NCI-H510A (cell line): ENCODE results near the gene ZFAND3.

Experiments used
- DNase-seq: peaks from one replicate; lab custom pipeline; 2025; lab: John Stamatoyannopoulos, UW

ZFAND3 gene

DNA sequence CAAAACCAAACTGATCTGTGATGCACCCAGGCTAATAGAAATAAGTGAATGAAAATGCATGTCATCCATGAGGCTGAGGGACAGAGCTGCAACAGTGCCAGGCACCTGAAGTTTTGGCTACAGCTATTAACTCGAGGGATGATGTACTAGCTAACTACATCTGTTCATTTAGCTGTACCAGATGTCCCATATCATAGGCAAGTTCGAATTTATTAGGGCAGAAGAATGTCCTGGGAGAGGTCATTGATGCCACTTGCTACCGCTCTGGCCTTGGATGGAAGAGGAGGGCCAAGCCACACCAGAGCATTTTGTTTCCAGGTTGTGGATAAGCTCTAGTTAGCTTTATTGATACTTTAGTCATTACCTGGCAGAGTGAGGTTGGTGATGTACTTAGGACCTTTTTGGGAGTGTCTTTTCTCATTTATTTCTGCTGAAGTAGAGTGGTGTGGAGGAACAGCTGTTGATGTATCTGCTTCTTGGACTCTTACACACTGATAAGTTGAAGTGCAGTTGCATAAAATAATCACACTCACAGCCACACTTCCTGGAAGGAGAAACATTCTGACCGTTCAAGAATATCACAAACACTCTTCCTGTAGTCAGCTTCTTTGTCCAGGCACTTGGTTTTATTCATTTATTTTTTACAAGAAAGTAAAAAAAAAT is 8.2 kb downstream of the ZFAND3 start:
- no peak for DNase-seq

DNA sequence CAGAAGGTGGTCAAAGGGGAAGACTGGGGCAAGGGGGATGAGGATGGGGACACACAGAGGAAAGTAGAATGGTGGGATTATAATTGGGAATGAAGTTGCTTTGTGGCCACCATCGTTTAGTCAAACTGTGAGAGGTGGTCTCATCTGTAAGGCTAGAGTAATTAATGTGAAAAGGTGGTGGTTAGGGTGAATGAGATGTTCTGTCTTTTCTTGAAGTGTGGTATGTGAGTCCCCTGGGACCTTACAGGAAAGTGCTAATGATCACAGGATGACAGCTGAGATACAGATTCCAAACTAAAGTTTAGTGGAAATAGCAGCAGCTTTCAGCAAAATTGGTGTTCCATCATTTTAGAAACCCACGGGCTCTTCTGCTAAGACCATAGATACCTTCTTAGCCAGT is 10.7 kb downstream of the ZFAND3 start:
- no peak for DNase-seq

GRCh38 chr6:37831457-37831856 is 11.9 kb downstream of the ZFAND3 start:
- no peak for DNase-seq

DNA sequence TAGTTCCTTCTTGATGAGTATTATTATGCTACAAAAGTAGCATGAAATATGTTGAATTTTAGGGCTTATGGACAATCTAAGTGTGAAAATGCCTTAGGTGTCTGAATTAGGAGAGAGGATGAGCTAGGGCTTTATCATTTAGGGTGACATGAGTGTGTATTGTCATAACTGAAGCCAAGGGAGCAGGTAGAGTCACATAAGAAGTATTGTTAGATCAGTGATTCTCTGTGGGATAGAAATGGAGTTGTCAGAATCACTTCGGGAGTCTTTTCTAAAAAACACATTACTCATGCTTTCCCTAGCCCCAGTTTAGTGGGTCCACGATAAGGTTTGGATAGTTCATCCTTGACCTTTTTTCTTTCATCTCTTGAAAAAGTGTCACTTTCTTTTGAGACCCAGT is 16.4 kb downstream of the ZFAND3 start:
- DNase-seq: no peak

GRCh38 chr6:37838219-37838921 is 18.8 kb downstream of the ZFAND3 start:
- DNase-seq: no peak

- DNase-seq: no peak
These were observed 20.8 kb downstream of the ZFAND3 start for GRCh38 chr6:37840143-37840939.

DNA sequence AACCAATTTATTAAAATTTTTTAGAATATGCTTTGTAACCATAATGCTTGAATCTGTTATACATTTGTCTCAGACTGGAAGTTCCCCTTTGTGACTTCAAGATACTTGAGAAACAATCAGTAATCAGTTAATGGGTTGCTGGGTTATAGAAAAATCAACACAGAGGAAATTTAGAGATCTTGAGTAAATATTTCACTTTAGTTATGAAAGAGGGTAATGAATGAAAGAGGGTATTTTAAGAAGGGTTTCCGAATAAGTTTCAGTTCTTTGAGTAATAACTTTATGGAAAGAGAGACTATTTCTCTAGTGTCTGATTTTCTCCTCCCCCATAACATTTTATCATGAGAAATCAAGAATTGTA is 21.4 kb downstream of the ZFAND3 start:
- DNase-seq: no peak

GRCh38 chr6:37845026-37845911 is 25.7 kb downstream of the ZFAND3 start:
- DNase-seq: no peak

DNA sequence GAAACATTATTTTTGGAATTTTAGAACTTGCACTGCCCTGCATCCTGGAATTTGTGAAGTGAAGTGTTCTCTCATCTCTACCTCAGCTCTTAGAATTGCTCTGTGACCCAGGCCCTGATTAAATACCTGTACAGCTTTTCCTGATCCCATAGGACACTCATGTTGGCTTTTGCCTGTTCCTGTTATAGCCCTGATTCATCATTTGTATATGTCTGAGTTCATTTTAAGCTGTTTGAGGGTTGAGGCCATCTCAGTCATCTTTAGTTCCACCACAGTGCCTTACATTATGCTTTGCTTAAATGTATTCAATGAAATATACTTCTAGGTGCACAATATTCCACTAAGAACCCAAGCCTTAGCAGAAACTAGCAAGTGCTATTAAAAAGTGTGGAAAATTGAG is 26.4 kb downstream of the ZFAND3 start:
- DNase-seq: no peak

- DNase-seq: no peak
These were observed 28.2 kb downstream of the ZFAND3 start for GRCh38 chr6:37847704-37848103.

DNA sequence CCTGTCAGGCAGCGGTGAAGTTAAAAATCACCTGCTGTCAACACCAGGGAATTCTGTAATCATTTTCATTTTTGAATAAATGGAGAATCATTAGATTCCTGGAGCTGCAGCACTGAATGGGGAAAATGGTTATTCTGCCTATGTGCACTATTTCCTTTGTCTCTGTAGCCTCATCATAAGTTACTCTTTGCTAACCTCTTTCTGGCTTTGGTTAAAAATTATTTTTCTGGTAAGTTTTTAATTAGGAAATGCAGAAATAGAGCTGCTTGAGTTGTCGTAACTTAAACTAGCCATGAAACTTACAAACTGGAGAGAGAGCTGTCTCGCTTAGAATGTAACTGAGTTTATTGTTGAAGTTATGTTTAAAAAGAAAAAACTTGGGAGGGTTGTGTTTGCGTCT is 28.8 kb downstream of the ZFAND3 start:
- no peak for DNase-seq

DNA sequence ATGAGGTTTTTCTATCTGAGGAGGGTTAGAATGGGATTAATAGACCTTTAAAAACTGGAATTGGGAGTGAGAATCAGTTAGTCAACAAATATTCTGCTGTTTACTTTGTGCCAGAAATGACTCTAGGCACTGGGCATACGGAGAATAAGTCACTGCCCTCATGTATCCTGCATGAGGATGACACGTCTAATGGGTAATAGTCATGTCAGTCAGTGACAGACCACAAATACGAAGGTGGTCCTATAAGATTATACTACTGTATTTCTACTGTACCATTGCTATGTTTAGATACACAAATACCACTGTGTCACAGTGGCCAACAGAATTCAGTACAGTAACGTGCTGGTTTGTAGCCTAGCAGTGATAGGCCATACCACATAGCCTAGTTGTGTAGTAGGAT is 30.7 kb downstream of the ZFAND3 start:
- no peak for DNase-seq

DNA sequence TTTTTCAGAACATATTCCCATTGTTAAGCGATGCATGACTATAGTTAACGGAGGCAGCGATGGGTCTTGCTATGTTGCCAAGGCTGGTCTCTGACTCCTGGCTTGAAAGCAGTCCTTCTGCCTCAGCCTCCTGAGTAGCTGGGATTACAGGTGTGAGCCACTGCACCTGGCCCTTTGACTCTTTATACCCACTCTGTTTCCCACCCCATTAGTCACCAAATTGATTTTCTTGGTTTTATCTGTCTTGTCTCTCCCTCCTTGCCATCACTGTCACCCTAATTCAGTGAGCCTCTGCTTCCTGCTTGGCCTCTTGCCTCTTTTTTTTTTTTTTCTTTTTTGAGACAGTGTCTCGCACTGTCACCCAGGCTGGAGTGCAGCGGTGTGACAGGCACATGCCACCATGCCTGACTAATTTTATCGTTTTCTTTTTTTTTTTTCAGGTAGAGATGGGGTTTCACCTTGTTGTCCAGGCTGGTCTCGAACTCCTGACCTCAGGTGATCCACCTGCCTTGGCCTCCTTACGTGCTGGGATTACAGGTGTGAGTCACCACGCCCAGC is 31.3 kb downstream of the ZFAND3 start:
- DNase-seq: no peak

GRCh38 chr6:37851997-37852524 is 32.5 kb downstream of the ZFAND3 start:
- DNase-seq: no peak

DNA sequence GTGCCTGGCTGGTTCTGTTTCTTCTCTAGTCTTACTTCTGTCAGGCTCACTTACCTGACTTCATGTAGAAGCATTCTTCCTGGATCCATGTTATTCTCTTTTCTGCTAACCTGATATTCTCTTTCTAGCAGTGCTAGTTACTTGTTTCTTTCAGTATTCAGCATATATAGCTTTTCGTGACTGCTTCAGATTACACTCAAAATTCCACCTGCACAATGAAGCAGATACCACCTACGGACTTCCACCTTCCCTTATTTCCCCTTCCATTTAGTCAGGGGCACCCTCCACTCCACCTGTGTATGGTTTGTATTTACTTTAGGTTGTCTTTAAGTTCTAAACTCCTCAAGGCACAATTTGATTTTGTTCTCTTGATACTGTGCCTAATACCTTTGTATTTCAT is 36.8 kb downstream of the ZFAND3 start:
- no peak for DNase-seq

DNA sequence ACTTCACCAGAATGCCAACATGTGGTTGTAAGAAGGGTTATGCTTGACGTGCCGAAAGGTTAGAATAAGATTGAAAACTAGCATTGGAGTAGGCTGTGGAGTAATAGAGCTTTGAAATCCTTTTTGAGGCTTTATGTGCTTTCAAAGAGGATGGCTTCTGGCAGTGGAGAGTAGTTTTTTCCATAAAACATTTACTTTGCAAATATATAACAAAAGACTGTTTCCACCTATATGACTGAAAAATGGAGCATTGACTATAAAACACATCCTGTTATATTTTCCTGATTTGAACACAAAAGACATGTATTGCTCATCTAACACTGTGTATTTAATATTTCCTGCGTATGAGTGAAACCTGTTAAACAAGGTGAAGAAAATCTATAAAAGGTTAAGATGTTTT is 38.8 kb downstream of the ZFAND3 start:
- no peak for DNase-seq

- DNase-seq: no peak
These were observed 40.8 kb downstream of the ZFAND3 start for GRCh38 chr6:37860226-37860839.

- no peak for DNase-seq
These were observed 41.9 kb downstream of the ZFAND3 start for GRCh38 chr6:37861452-37861851.

GRCh38 chr6:37862430-37862829 is 42.9 kb downstream of the ZFAND3 start:
- no peak for DNase-seq

- no peak for DNase-seq
These were observed 43.5 kb downstream of the ZFAND3 start for GRCh38 chr6:37862992-37863391.

DNA sequence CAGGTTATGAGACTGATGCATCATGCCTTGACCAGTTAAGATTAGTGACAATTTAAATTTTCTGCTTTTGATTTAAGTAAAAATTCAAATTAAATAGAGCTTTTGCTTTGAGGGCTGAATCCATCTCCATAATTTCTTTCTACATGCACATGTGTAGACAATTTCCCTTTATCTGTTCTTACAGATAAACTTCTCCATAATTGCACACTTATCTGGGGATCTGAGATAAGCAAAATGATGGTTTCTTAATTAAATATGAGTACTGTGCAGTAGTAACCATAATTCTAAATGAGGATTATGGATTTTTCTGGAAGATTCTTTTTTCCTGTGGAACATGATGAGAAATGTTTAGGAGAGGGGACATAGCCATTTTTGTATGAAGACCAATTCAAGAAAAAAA is 44.7 kb downstream of the ZFAND3 start:
- no peak for DNase-seq
